ENCODE measurements around the gene ST3GAL4.
"Not testable (repeated sequence)": the region's sequence is repeated elsewhere in the genome, so short reads cannot be mapped to it uniquely, and the experiment has no call there.

Gene ST3GAL4

GRCh38 chr11:126394036-126394435 lies 38.5 kb downstream of the ST3GAL4 start:
- no peaks in the 10 kb centered on the region for H3K36me3 Mint-ChIP-seq
- no peak overlapping the region for H3K4me3 Mint-ChIP-seq
- H3K9me3 Mint-ChIP-seq (ENCODE audit: low read depth) = no peaks in the 10 kb centered on the region
- no peaks in the 10 kb centered on the region for H3K27me3 Mint-ChIP-seq
- peaks cover 2% of the 10 kb centered on the region for H3K4me1 Mint-ChIP-seq (ENCODE audit: low read depth)
- no peak overlapping the region for H3K27ac Mint-ChIP-seq

DNA sequence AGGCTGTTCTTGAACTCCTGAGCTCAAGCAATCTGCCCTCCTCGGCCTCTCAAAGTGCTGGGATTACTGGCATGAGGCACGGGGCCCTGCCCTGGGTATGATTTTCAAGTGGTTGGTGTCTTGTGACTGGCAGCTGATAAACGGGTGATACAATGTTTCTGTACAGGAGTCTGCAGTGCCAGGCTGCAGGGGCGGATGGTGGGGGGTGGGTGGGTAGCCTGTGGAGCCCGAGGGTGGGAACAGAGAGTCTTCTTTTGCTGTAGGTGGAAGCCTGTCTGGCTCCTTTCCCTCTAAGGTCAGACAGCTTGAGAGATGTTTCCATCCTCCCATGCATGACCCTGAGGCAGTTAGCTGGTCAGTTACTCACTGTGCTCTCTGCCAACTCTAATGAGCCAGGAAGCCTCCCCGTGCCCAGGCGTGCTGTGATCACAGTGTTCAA lies 39.2 kb downstream of the ST3GAL4 start:
- H3K27me3 Mint-ChIP-seq; H3K9me3 Mint-ChIP-seq (ENCODE audit: low read depth); H3K27ac Mint-ChIP-seq; H3K4me1 Mint-ChIP-seq (ENCODE audit: low read depth); H3K4me3 Mint-ChIP-seq; H3K36me3 Mint-ChIP-seq: not testable (repeated sequence)

GRCh38 chr11:126395784-126396183 lies 40.3 kb downstream of the ST3GAL4 start:
- not testable (repeated sequence) for H3K9me3 Mint-ChIP-seq (ENCODE audit: low read depth); H3K27ac Mint-ChIP-seq; H3K27me3 Mint-ChIP-seq; H3K36me3 Mint-ChIP-seq; H3K4me3 Mint-ChIP-seq; H3K4me1 Mint-ChIP-seq (ENCODE audit: low read depth)

- H3K4me1 Mint-ChIP-seq (ENCODE audit: low read depth); H3K4me3 Mint-ChIP-seq; H3K27me3 Mint-ChIP-seq; H3K9me3 Mint-ChIP-seq (ENCODE audit: low read depth); H3K36me3 Mint-ChIP-seq; H3K27ac Mint-ChIP-seq: not testable (repeated sequence)
Observed at GRCh38 chr11:126396266-126396665, 40.8 kb downstream of the ST3GAL4 start.

GRCh38 chr11:126396965-126397364 lies 41.5 kb downstream of the ST3GAL4 start:
- Mint-ChIP-seq H3K4me1 (ENCODE audit: low read depth) (peaks cover 2% of the 10 kb centered on the region), H3K4me3 (no peak overlapping the region), H3K27ac (no peak overlapping the region)

GRCh38 chr11:126398296-126398695 lies 42.8 kb downstream of the ST3GAL4 start:
- no peak overlapping the region for H3K27ac Mint-ChIP-seq
- no peaks in the 10 kb centered on the region for H3K27me3 Mint-ChIP-seq
- H3K4me3 Mint-ChIP-seq = no peak overlapping the region
- H3K4me1 Mint-ChIP-seq (ENCODE audit: low read depth) = no peaks in the 10 kb centered on the region
- H3K9me3 Mint-ChIP-seq (ENCODE audit: low read depth) = no peaks in the 10 kb centered on the region
- peaks cover 2% of the 10 kb centered on the region for H3K36me3 Mint-ChIP-seq

More at GRCh38 chr11:126396965-126397364, 41.5 kb downstream of the ST3GAL4 start:
- Mint-ChIP-seq H3K36me3 (peaks cover 2% of the 10 kb centered on the region), H3K27me3 (no peaks in the 10 kb centered on the region), H3K9me3 (ENCODE audit: low read depth) (no peaks in the 10 kb centered on the region)

- H3K36me3 Mint-ChIP-seq = peaks cover 2% of the 10 kb centered on the region
- no peaks in the 10 kb centered on the region for H3K4me1 Mint-ChIP-seq (ENCODE audit: low read depth)
- H3K4me3 Mint-ChIP-seq = no peak overlapping the region
- no peaks in the 10 kb centered on the region for H3K27me3 Mint-ChIP-seq
- no peak overlapping the region for H3K27ac Mint-ChIP-seq
- H3K9me3 Mint-ChIP-seq (ENCODE audit: low read depth) = no peaks in the 10 kb centered on the region
Observed at GRCh38 chr11:126398721-126399120, 43.2 kb downstream of the ST3GAL4 start.

DNA sequence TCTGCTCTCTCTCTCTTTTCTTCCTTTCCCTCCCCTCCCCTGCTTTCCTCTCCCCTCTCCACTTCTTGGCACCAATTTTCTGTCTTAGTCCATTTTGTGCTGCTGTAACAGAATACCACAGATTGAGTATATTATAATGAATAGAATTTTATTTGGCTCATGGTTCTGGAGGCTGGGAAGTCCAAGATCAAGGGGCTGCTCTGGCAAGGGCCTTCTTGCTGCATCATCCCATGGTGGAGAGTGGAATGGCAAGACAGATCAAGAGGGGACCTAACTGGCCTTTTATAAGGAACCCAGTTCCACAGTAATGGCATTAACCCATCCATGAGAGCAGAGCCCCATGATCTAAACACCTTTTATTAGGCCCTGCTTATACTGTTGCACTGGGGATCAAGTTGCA lies 44.5 kb downstream of the ST3GAL4 start:
- Mint-ChIP-seq H3K9me3 (ENCODE audit: low read depth) (no peaks in the 10 kb centered on the region), H3K4me1 (ENCODE audit: low read depth) (no peaks in the 10 kb centered on the region), H3K27me3 (no peaks in the 10 kb centered on the region), H3K27ac (no peak overlapping the region), H3K4me3 (no peak overlapping the region), H3K36me3 (peaks cover 2% of the 10 kb centered on the region)

DNA sequence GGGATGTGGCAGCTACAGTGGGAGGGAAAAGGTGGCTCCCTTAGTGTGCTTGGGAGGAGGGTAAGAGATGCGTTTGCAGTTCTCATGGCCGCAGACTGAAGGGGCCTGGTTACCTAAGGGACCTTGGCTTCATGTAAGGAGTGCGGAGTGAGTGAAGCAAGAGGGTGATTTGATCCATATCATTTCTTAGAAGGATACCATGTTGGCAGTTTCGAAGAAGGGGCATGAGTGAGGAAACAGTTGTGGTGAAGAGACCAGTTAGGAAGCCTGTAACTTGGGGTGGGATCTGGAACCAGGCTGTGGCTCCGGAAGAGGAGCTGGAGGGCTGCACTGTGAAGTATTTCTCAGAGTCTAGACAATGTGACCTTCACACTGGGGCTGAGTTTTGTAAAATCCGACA lies 45.0 kb downstream of the ST3GAL4 start:
- H3K27me3 Mint-ChIP-seq = no peaks in the 10 kb centered on the region
- no peak overlapping the region for H3K27ac Mint-ChIP-seq
- H3K4me3 Mint-ChIP-seq = no peak overlapping the region
- no peaks in the 10 kb centered on the region for H3K4me1 Mint-ChIP-seq (ENCODE audit: low read depth)
- peaks cover 2% of the 10 kb centered on the region for H3K36me3 Mint-ChIP-seq
- no peaks in the 10 kb centered on the region for H3K9me3 Mint-ChIP-seq (ENCODE audit: low read depth)

GRCh38 chr11:126403022-126403581 lies 47.6 kb downstream of the ST3GAL4 start:
- Mint-ChIP-seq H3K27ac (no peak overlapping the region), H3K27me3 (no peaks in the 10 kb centered on the region), H3K9me3 (ENCODE audit: low read depth) (no peaks in the 10 kb centered on the region), H3K4me1 (ENCODE audit: low read depth) (no peaks in the 10 kb centered on the region), H3K4me3 (no peak overlapping the region), H3K36me3 (peaks cover 2% of the 10 kb centered on the region)

DNA sequence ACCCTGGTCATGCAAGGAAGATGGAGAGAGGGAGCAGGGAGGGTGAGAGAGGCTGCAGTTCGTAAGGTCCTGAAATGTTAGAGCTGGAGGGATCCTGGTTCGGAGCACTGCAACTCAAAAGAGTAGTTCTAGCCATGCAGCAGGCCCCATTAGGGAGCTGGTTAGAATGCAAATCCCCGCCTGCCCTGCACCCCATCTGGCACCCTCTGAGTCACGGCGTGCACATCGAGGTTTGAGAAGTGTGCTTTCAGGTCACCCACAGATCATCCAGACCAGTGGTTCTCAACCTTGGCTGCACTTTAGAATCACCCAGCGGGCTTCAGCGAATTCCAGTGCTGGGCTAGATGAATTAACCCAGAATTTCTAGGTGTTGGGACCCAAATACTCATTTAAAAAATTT lies 48.2 kb downstream of the ST3GAL4 start:
- no peaks in the 10 kb centered on the region for H3K4me1 Mint-ChIP-seq (ENCODE audit: low read depth)
- H3K4me3 Mint-ChIP-seq = no peak overlapping the region
- no peaks in the 10 kb centered on the region for H3K9me3 Mint-ChIP-seq (ENCODE audit: low read depth)
- no peak overlapping the region for H3K27ac Mint-ChIP-seq
- H3K36me3 Mint-ChIP-seq = peaks cover 2% of the 10 kb centered on the region
- no peaks in the 10 kb centered on the region for H3K27me3 Mint-ChIP-seq

DNA sequence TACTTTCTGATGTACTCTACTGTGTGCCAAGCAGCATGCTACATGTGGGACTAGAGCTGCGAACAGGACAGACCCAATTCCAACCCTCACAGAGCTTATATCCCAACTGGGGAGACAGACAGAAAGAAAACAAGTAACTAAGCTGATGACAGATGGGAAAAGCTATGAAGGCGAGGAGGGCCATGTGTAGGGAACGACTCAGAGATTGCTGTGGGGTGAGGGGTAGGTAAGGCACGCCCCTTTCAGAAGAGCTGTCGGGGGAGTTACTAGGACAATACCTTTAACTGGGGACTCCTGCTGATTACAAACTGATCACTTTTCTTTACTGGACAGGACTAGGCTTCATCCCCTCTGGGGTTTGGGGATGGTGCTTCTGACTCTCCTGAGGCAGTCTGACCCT lies 48.9 kb downstream of the ST3GAL4 start:
- Mint-ChIP-seq H3K4me1 (ENCODE audit: low read depth) (no peaks in the 10 kb centered on the region), H3K27ac (no peak overlapping the region), H3K27me3 (no peaks in the 10 kb centered on the region), H3K4me3 (no peak overlapping the region), H3K9me3 (ENCODE audit: low read depth) (no peaks in the 10 kb centered on the region), H3K36me3 (peaks cover 4% of the 10 kb centered on the region)

DNA sequence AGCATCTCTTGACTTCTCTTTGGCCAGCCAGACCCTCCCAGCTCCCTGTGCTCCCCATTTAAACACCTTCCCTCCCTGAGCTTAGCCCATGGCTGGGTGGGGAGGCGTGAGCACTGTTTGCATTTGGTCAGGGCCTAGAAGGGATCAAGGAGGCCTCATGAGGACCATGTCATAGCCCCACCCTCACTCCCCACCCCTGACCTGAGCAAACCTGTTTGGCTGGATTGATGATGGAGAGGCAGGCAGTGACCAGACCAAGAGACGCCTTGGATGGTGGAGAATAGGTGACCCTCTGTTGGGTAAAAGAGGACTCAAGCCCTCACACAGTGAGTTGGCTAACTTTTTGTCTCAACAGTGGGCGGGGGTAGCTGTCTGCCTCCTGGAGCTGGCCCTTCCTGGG lies 49.9 kb downstream of the ST3GAL4 start:
- H3K27me3 Mint-ChIP-seq = no peaks in the 10 kb centered on the region
- H3K36me3 Mint-ChIP-seq = peaks cover 6% of the 10 kb centered on the region
- no peaks in the 10 kb centered on the region for H3K4me1 Mint-ChIP-seq (ENCODE audit: low read depth)
- H3K9me3 Mint-ChIP-seq (ENCODE audit: low read depth) = no peaks in the 10 kb centered on the region
- H3K27ac Mint-ChIP-seq = no peak overlapping the region
- no peak overlapping the region for H3K4me3 Mint-ChIP-seq

- Mint-ChIP-seq H3K9me3 (ENCODE audit: low read depth) (no peaks in the 10 kb centered on the region), H3K36me3 (peaks cover 6% of the 10 kb centered on the region), H3K27me3 (no peaks in the 10 kb centered on the region), H3K27ac (no peak overlapping the region), H3K4me3 (no peak overlapping the region), H3K4me1 (ENCODE audit: low read depth) (no peaks in the 10 kb centered on the region)
Observed at GRCh38 chr11:126405906-126406305, 50.4 kb downstream of the ST3GAL4 start.

DNA sequence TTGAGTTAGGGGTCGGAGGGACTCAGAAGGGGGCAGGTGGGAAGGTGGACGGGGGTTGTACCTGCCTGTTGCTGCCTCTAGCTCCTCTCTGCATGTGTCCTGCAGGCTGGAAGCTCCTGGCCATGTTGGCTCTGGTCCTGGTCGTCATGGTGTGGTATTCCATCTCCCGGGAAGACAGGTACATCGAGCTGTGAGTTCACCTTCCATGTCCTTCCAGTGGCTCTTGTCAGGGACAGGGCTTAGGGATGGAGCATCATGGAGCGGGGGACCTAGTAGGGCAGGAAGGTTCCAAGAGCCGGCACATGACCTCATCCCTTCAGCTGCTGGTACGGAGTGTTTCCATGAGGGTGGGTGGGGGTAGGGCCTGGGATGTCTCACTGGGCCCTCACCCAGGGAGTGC lies 50.9 kb downstream of the ST3GAL4 start:
- H3K36me3 Mint-ChIP-seq = peaks cover 6% of the 10 kb centered on the region
- no peaks in the 10 kb centered on the region for H3K4me1 Mint-ChIP-seq (ENCODE audit: low read depth)
- no peaks in the 10 kb centered on the region for H3K9me3 Mint-ChIP-seq (ENCODE audit: low read depth)
- H3K27me3 Mint-ChIP-seq = no peaks in the 10 kb centered on the region
- no peak overlapping the region for H3K4me3 Mint-ChIP-seq
- H3K27ac Mint-ChIP-seq = no peak overlapping the region

DNA sequence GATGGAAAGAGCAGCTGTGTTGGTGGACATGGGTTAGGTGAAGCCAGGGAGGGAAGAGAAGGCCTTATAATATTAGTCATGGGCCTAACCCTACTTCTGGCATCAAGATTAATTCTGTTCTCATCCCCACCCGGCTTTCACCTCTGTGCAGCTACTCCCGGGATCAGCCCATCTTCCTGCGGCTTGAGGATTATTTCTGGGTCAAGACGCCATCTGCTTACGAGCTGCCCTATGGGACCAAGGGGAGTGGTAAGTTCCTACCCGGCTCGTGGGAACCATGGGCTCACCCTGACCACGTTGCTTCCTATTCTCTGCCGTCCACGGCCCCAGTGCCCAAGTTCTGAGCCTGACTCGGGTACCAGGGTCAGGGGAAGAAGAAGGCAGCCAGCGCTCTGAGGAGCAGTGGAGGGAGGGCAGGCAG lies 51.6 kb downstream of the ST3GAL4 start:
- no peaks in the 10 kb centered on the region for H3K9me3 Mint-ChIP-seq (ENCODE audit: low read depth)
- peaks cover 8% of the 10 kb centered on the region for H3K36me3 Mint-ChIP-seq
- no peaks in the 10 kb centered on the region for H3K27me3 Mint-ChIP-seq
- no peaks in the 10 kb centered on the region for H3K4me1 Mint-ChIP-seq (ENCODE audit: low read depth)
- H3K4me3 Mint-ChIP-seq = no peak overlapping the region
- H3K27ac Mint-ChIP-seq = no peak overlapping the region

Measured in activated naive CD8-positive, alpha-beta T cell (primary cell).